Measurements from ENCODE around the gene SMIM35.

Gene SMIM35

DNA sequence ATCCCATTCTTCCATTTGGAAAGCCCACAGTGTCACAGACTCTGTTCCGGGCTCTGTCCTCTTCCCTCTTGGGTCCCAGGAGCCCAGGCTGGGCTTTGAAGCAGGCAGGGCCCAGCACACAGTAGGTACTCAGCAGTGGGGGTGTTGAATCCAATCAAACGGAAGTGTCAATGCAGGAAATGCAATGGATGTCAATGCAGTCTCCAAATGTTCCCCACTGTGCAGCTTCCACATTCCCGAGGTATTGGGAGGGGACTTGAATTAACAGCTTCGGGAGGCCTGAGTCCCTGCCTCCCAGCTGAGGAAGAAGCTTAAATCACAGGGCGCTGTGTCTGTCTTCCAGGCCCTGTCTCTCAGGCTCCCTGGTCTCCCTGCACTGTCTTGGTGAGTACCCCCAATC, 21.8 kb upstream of the SMIM35 start:
- DNase-seq: no peak

- no peak for DNase-seq
Observed at GRCh38 chr11:118106789-118107335, 20.1 kb upstream of the SMIM35 start.

- DNase-seq: no peak
Observed at GRCh38 chr11:118105657-118106305, 19.0 kb upstream of the SMIM35 start.

GRCh38 chr11:118104491-118104890, 17.7 kb upstream of the SMIM35 start:
- DNase-seq: no peak

DNA sequence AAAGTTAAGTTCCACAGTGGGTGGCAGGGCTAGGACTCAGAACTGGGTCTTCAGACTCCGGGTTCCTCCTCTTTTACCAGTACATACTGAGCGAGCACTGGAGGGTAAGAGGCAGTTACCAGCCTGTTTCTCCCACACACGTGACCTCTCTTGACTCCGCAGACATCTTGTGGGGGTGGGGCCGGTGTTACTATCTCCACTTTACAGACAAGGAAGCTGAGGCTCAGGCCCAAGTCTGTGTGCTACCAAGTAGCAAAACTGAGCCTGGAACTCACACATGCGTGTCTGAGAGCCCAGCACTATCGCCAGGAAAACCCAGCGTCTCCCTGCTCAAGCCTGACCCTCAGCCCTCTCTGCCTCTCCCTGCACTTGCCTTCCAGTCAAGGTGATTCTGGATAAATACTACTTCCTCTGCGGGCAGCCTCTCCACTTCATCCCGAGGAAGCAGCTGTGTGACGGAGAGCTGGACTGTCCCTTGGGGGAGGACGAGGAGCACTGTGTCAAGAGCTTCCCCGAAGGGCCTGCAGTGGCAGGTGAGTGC, 16.0 kb upstream of the SMIM35 start:
- no peak for DNase-seq

DNA sequence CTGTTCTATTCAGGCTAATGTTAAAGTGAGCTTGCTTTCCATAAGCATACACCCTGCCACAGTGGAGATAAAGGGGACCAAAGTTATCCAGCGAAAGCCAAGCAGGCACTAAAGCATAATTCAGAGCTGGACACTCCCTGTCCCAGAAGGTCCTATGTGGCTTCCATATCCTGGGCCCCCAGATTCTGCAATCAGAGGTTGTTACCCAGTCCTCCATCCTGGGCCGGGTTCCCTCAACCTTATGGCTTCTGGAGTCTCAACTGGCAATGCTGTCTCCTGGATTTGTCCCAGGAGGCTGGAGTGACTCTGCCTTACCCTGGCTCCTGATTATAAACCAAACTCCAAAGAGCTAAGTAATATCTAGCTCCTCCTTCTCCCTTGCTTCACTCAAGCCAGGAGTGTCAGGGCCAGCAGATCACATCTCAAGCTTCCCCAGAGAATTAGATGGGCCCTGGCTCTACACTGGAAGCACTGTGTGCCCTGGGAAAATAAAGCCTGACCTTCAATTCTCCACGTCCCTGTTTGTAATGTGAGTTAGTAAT, 14.0 kb upstream of the SMIM35 start:
- DNase-seq: no peak

- no peak for DNase-seq
Observed at GRCh38 chr11:118099838-118100556, 13.2 kb upstream of the SMIM35 start.

GRCh38 chr11:118098996-118099837, 12.5 kb upstream of the SMIM35 start:
- DNase-seq: no peak

DNA sequence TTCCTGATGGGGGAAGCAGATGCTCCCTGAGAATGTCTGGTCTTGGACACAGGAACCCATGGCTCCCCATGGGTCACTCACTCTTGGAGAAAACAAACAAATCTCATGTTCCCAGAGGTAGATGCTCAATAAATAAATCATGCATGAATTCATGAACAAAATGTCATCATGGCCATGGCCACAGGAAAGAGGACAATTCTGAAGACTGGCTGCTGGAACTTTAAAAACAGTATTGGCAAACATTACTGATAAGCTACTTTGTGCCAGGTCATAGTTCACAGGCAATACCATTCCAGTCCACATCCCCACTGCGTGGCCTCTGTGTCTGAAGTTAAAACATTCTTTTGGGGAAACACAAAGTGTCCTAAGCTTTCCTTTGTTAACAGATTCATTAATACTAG, 9.2 kb upstream of the SMIM35 start:
- no peak for DNase-seq

GRCh38 chr11:118095493-118095892, 8.7 kb upstream of the SMIM35 start:
- DNase-seq: no peak

DNA sequence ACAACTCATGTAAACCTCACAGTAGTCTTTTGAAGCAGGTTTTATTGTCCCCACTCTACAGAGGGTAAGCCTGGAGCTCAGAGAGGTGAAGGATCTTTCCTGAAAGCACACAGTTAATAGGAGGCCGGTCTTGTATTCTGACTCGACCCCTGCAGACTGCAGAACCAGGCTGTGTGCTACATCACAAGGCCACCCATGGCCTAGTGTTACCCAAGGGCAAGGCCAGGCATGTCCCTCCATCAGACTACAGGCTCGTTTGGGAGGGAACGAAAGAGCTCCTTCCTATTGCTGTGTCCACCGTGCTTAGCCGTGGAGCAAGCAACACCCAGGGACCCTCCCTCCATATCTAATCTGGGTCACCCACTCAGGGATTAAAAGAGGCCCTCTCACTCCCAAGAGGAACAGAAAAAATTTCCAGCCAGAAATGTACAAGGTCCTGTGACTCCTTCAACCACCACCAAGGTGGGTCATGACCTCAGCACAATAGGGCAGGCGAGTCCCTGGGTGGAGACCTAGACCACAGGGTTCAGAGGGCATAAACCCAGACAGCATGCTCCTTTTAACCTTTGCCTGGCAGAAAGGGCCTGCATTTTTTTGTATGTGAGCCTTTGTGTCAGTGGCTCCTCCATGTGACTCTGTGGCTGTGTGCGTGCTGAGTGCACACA, 6.3 kb upstream of the SMIM35 start:
- DNase-seq: no peak

DNA sequence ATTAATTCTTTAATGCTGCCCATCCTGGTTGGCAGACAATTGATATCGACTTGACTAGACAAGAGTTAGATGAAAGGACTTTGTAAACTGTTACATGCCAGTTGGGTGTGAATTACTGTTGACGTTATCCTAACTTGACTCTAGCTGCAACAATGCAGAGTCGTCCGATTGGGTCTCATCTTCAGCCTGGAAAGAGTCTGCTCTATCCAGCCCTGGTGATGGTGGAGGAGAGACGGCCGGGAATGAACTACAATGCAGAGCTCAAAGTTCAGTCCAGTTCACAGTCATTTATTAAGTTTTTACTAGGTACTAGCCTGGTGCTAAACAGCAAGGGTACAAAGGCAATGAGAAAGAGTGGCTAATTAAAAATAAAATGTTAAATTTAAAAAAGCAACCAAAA, 4.9 kb upstream of the SMIM35 start:
- no peak for DNase-seq

- DNase-seq: no peak
Observed at GRCh38 chr11:118090545-118091162, 3.9 kb upstream of the SMIM35 start.

DNA sequence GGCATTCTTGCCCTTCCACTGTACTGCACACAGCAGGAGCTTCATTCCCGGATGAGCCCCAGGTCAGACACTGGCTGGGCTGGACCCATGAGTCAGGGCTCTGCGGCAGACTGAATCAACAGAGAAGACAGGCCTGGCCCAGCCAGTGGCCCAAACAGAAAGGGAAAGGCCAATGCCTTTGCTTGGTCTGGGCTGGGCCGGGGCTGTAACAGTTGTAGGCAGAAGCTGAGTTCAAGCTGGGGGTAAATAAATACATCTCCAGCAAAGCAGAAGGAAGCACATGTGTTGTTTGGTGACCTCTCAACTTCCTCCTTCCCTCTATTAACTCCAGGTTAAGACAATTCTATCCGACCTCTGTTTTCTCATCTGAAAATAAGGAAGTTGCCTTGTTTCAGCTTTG, 1.8 kb upstream of the SMIM35 start:
- peak; percentile 11 for DNase-seq

- DNase-seq: no peak
Observed at GRCh38 chr11:118087931-118088330, 1.2 kb upstream of the SMIM35 start.

DNA sequence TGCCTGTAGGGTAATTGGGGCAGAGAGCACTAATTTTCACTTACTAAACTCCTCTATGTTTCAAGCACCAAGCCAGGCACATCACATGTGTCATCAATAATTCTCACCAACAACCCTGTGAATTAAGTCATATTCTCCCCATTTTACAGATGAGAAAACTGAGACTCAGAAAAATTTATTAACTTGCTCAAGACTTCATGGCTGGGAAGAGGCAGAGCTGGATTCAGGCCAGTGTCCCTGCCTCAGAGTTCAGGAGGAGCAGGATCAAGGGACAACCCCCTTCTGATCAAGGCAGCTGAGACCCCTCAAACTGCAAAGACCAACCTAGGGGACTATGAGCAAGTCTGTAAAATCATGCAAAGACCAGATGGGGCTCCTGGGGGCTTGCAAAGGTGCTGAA, 2.1 kb downstream of the SMIM35 start:
- no peak for DNase-seq

DNA sequence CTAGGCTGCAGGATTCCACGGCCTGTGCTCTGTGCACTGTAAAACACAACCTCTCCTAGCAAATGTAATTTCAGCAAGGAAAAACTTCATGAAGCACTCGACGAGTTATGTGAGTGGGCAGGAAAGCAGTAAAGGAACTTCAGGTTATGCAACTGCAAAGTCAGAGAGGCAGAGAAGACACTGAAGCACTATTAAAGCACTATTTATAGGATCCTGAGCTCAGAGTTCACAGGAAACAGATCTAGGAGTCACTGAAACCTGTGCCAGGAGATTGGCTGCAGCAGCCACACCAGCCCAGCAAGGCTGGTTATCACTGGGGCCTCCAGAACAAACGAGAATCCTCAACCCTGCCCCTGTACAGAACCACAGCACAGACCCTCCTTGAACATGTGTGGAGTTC, 2.5 kb downstream of the SMIM35 start:
- DNase-seq: no peak

DNA sequence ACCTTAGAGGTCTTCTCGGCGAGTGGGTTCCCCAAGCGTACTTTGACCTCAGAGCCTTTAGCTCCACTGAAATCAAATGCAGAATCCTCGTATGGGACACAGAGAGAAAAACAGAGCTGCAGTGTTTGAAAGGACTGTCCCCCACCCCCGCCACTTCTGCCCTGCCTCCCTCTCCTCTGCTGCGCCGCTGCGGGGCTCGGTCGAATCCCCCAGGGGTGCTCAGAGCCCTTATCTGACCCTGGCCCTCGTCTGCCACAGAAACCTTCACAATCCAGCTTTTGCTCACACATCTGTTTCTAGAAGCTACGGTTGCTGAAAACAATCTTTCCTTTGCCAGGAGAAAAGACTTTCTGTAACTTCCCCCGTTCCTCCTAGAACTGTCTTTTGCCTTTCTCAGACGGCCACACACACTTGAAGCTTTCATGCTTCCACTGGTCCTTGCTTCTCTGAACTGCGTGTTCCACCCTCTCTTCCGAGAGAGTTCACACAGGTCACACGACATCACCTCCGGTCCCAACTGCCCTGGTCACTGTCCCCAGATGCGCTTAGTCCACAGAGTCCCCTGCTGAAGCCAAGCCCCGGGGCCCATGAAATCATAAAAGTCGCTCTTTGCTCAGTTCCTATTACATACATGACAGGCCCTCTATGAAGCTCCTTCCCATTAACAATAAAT, 3.7 kb downstream of the SMIM35 start:
- no peak for DNase-seq

DNA sequence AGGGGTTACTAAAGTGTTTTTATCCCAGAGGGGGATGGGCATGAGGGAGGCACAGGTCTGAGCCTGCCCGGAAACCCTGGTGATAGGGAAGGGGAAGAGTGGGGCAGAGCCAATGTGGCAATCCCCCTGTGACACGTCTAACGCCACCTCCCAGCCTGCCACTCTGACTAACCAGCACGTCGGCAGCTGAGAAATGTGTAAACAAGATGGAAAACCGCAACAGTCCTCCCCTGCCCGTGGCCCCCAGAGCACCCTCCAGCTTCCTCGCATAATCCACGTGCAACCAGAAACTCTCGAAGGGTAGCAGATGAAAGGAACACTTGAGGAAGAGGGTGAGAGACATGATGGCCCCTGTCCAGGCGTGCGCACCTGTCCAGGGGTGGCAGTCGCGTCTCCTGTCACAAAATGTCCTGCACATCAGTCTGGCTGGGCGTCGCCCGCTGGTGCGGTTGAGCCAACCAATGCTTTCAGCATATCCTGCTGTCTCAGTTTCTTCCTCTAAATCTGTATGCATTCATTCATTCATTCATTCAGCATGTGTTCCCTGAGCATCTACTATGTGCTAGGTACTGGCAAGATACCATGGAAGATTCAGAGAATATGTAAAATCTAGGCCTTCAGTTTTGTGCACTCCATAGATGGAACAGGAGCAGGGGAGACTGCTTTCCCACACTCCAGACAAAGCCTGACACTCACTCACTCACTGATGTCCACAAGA, 5.4 kb downstream of the SMIM35 start:
- DNase-seq: no peak

DNA sequence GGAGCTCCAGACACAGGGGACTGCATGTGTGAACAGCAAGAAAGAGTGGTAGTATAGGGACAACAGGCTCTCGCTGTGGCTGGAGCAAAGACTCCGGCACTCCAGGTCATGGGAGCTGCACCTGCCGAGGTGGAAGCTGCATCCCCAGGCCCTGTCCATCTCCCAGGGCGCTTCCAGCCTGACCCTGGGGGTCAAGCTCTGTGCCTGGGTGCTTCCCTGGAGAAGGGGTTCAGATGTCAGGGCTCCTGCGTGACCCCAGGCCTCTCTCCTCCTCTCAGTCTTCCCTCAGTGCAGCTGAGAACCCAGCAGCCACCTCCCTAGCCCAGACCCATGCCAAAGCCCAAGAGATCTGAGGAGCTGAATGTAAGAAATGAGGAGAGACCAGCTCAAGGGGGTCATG, 6.5 kb downstream of the SMIM35 start:
- no peak for DNase-seq

GRCh38 chr11:118079491-118079890, 7.3 kb downstream of the SMIM35 start:
- DNase-seq: peak; percentile 16

Measured in CD4-positive, alpha-beta T cell treated with Interleukin-17A for 1 hour (primary cell).